ENCODE measurements around the gene MACROD2.

Gene MACROD2

DNA sequence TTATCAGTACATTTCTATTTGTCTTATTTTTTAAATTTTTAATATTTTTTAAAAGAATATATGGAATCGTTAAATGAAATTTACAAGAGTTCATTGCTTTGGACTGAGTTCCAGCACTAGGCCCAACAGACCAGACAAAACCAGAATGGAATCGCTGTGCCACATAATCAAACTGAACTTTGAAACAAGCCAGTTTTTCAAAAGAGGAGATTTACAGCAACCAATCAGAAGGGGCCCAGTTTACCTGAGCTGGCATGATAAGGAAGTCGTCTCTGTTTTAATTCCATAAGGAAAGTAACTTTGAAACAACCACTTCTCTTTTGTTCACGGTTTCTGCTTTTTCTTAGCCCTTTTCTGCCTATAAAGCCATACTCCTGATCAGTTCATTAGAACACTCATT is 635.7 kb downstream of the MACROD2 start:
- Histone ChIP-seq H3K9me3 (ENCODE audit: control insufficient read depth in 2 of 2, low read length in 2 of 2) (no peaks in the 10 kb centered on the region), H3K4me1 (ENCODE audit: control insufficient read depth, insufficient read depth, low read length) (no peaks in the 10 kb centered on the region), H3K27ac (ENCODE audit: low read length) (no peak overlapping the region), H3K9ac (ENCODE audit: low read length in 2 of 2) (no peak overlapping the region), H3K27me3 (ENCODE audit: control insufficient read depth in 1 of 2, insufficient read depth in 2 of 2, low read length in 2 of 2) (no peaks in the 10 kb centered on the region), H3K4me3 (ENCODE audit: low read length in 2 of 2) (no peak overlapping the region), H3K36me3 (ENCODE audit: control insufficient read depth in 2 of 2, insufficient read depth in 2 of 2, low read length in 2 of 2) (no peaks in the 10 kb centered on the region)

DNA sequence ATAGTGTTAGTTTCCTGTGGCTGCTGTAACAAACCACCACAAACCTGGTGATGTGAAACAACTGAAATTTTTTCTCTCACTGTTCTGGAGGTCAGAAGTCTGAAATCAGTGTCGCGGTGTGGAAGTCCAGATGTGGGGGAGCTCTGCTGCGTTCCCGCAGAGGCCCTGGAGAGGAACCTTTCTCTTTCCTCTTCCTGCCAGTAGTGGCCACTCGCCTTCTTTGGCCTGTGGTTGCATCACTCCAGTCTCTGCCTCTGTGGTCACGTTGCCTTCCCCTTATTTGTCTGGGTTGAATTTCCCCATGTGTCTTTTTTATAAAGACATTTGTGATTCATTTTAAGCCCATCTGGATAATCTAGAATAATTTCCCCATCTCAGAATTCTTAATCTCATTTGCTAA is 637.6 kb downstream of the MACROD2 start:
- no peaks in the 10 kb centered on the region for H3K9me3 ChIP-seq (ENCODE audit: control insufficient read depth in 2 of 2, low read length in 2 of 2)
- no peaks in the 10 kb centered on the region for H3K27me3 ChIP-seq (ENCODE audit: control insufficient read depth in 1 of 2, insufficient read depth in 2 of 2, low read length in 2 of 2)
- H3K4me1 ChIP-seq (ENCODE audit: control insufficient read depth, insufficient read depth, low read length), result no peaks in the 10 kb centered on the region
- no peaks in the 10 kb centered on the region for H3K36me3 ChIP-seq (ENCODE audit: control insufficient read depth in 2 of 2, insufficient read depth in 2 of 2, low read length in 2 of 2)
- no peak overlapping the region for H3K9ac ChIP-seq (ENCODE audit: low read length in 2 of 2)
- H3K4me3 ChIP-seq (ENCODE audit: low read length in 2 of 2), result no peak overlapping the region
- H3K27ac ChIP-seq (ENCODE audit: low read length), result no peak overlapping the region

GRCh38 chr20:14633507-14633906 is 638.2 kb downstream of the MACROD2 start:
- H3K27ac ChIP-seq (ENCODE audit: low read length), result no peak overlapping the region
- no peaks in the 10 kb centered on the region for H3K4me1 ChIP-seq (ENCODE audit: control insufficient read depth, insufficient read depth, low read length)
- H3K4me3 ChIP-seq (ENCODE audit: low read length in 2 of 2), result no peak overlapping the region
- H3K9me3 ChIP-seq (ENCODE audit: control insufficient read depth in 2 of 2, low read length in 2 of 2), result no peaks in the 10 kb centered on the region
- no peaks in the 10 kb centered on the region for H3K27me3 ChIP-seq (ENCODE audit: control insufficient read depth in 1 of 2, insufficient read depth in 2 of 2, low read length in 2 of 2)
- H3K36me3 ChIP-seq (ENCODE audit: control insufficient read depth in 2 of 2, insufficient read depth in 2 of 2, low read length in 2 of 2), result no peaks in the 10 kb centered on the region
- H3K9ac ChIP-seq (ENCODE audit: low read length in 2 of 2), result no peak overlapping the region

DNA sequence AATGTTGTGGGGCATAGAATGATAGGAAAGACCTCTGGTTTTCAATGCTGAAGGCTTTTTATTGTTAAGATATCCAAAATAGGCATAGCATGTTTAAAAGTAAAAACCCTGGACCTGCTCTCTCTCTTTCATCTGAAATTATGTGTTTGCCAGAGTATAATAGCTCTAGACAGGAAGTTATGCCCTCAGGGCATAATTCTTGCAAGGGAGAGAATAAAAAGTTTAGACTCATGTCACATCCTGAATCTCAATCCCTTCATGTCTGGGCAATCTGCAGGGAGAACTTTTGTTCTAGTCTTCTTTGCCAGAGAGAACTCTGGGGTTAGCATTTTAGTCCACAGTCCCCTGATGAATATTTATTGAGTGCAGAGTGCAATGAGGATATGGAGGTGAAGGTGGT is 639.3 kb downstream of the MACROD2 start:
- H3K4me3 ChIP-seq (ENCODE audit: low read length in 2 of 2), result no peak overlapping the region
- no peaks in the 10 kb centered on the region for H3K9me3 ChIP-seq (ENCODE audit: control insufficient read depth in 2 of 2, low read length in 2 of 2)
- no peak overlapping the region for H3K27ac ChIP-seq (ENCODE audit: low read length)
- H3K9ac ChIP-seq (ENCODE audit: low read length in 2 of 2), result no peak overlapping the region
- no peaks in the 10 kb centered on the region for H3K4me1 ChIP-seq (ENCODE audit: control insufficient read depth, insufficient read depth, low read length)
- no peaks in the 10 kb centered on the region for H3K27me3 ChIP-seq (ENCODE audit: control insufficient read depth in 1 of 2, insufficient read depth in 2 of 2, low read length in 2 of 2)
- H3K36me3 ChIP-seq (ENCODE audit: control insufficient read depth in 2 of 2, insufficient read depth in 2 of 2, low read length in 2 of 2), result no peaks in the 10 kb centered on the region

- Histone ChIP-seq H3K9ac (ENCODE audit: low read length in 2 of 2) (no peak overlapping the region), H3K9me3 (ENCODE audit: control insufficient read depth in 2 of 2, low read length in 2 of 2) (peaks cover 0 to 3% of the 10 kb centered on the region in 2 donors), H3K4me1 (ENCODE audit: control insufficient read depth, insufficient read depth, low read length) (no peaks in the 10 kb centered on the region), H3K36me3 (ENCODE audit: control insufficient read depth in 2 of 2, insufficient read depth in 2 of 2, low read length in 2 of 2) (no peaks in the 10 kb centered on the region), H3K27me3 (ENCODE audit: control insufficient read depth in 1 of 2, insufficient read depth in 2 of 2, low read length in 2 of 2) (no peaks in the 10 kb centered on the region), H3K4me3 (ENCODE audit: low read length in 2 of 2) (no peak overlapping the region), H3K27ac (ENCODE audit: low read length) (no peak overlapping the region)
Measured at GRCh38 chr20:14637441-14637840, 642.1 kb downstream of the MACROD2 start.

DNA sequence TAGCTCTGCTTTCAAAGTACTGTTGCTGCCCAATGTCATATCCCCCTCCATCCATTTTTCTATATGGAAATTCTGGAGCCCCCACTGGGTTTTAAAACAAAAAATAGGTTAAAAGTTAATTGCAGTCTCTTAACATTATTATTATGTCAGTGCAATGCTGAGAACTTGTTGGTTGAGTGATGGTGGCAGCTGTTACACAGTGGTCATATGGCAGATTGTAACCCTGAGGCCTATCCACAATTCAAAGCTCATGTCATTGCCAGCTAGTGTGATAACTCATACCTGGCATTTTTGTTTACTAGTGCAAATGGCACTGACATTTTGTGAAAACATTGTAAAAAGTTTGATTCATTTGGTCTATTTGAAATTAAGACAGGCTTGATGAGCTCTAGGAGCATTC is 647.8 kb downstream of the MACROD2 start:
- peaks cover 0 to 3% of the 10 kb centered on the region in 2 donors for H3K9me3 ChIP-seq (ENCODE audit: control insufficient read depth in 2 of 2, low read length in 2 of 2)
- no peaks in the 10 kb centered on the region for H3K4me1 ChIP-seq (ENCODE audit: control insufficient read depth, insufficient read depth, low read length)
- H3K36me3 ChIP-seq (ENCODE audit: control insufficient read depth in 2 of 2, insufficient read depth in 2 of 2, low read length in 2 of 2), result no peaks in the 10 kb centered on the region
- H3K4me3 ChIP-seq (ENCODE audit: low read length in 2 of 2), result no peak overlapping the region
- H3K9ac ChIP-seq (ENCODE audit: low read length in 2 of 2), result no peak overlapping the region
- no peak overlapping the region for H3K27ac ChIP-seq (ENCODE audit: low read length)
- no peaks in the 10 kb centered on the region for H3K27me3 ChIP-seq (ENCODE audit: control insufficient read depth in 1 of 2, insufficient read depth in 2 of 2, low read length in 2 of 2)

- H3K27ac ChIP-seq (ENCODE audit: low read length), result no peak overlapping the region
- peaks cover 0 to 3% of the 10 kb centered on the region in 2 donors for H3K9me3 ChIP-seq (ENCODE audit: control insufficient read depth in 2 of 2, low read length in 2 of 2)
- no peak overlapping the region for H3K4me3 ChIP-seq (ENCODE audit: low read length in 2 of 2)
- no peaks in the 10 kb centered on the region for H3K36me3 ChIP-seq (ENCODE audit: control insufficient read depth in 2 of 2, insufficient read depth in 2 of 2, low read length in 2 of 2)
- H3K27me3 ChIP-seq (ENCODE audit: control insufficient read depth in 1 of 2, insufficient read depth in 2 of 2, low read length in 2 of 2), result no peaks in the 10 kb centered on the region
- H3K4me1 ChIP-seq (ENCODE audit: control insufficient read depth, insufficient read depth, low read length), result no peaks in the 10 kb centered on the region
- no peak overlapping the region for H3K9ac ChIP-seq (ENCODE audit: low read length in 2 of 2)
Measured at GRCh38 chr20:14643556-14643955, 648.2 kb downstream of the MACROD2 start.

GRCh38 chr20:14644306-14645097 is 649.2 kb downstream of the MACROD2 start:
- Histone ChIP-seq H3K4me3 (ENCODE audit: low read length in 2 of 2) (no peak overlapping the region), H3K9ac (ENCODE audit: low read length in 2 of 2) (no peak overlapping the region), H3K36me3 (ENCODE audit: control insufficient read depth in 2 of 2, insufficient read depth in 2 of 2, low read length in 2 of 2) (no peaks in the 10 kb centered on the region), H3K27me3 (ENCODE audit: control insufficient read depth in 1 of 2, insufficient read depth in 2 of 2, low read length in 2 of 2) (no peaks in the 10 kb centered on the region), H3K4me1 (ENCODE audit: control insufficient read depth, insufficient read depth, low read length) (no peaks in the 10 kb centered on the region), H3K27ac (ENCODE audit: low read length) (no peak overlapping the region), H3K9me3 (ENCODE audit: control insufficient read depth in 2 of 2, low read length in 2 of 2) (peaks cover 0 to 3% of the 10 kb centered on the region in 2 donors)

GRCh38 chr20:14647016-14647415 is 651.7 kb downstream of the MACROD2 start:
- H3K27ac ChIP-seq (ENCODE audit: low read length), result no peak overlapping the region
- H3K4me1 ChIP-seq (ENCODE audit: control insufficient read depth, insufficient read depth, low read length), result no peaks in the 10 kb centered on the region
- no peaks in the 10 kb centered on the region for H3K27me3 ChIP-seq (ENCODE audit: control insufficient read depth in 1 of 2, insufficient read depth in 2 of 2, low read length in 2 of 2)
- no peak overlapping the region for H3K9ac ChIP-seq (ENCODE audit: low read length in 2 of 2)
- no peaks in the 10 kb centered on the region for H3K36me3 ChIP-seq (ENCODE audit: control insufficient read depth in 2 of 2, insufficient read depth in 2 of 2, low read length in 2 of 2)
- H3K9me3 ChIP-seq (ENCODE audit: control insufficient read depth in 2 of 2, low read length in 2 of 2), result no peaks in the 10 kb centered on the region
- H3K4me3 ChIP-seq (ENCODE audit: low read length in 2 of 2), result no peak overlapping the region

DNA sequence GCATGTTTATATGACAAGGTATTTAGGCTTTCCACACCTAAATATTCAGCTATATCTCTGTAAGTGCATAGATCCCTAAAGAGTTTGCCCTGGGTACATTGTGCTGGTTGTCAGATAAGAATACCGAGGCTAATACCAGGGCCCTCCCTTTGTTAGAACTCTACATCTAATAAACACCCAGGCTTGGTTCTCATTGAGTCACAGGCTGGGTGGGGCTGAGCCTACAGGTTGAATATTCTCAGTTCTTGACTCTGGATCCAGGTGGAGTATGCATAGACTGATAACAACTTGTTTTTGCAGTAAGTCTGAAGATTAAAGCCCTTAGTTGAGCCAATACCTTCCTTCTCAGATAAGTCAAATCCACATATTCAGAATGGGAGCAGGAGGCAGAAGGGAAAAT is 654.3 kb downstream of the MACROD2 start:
- Histone ChIP-seq H3K27ac (ENCODE audit: low read length) (no peak overlapping the region), H3K4me1 (ENCODE audit: control insufficient read depth, insufficient read depth, low read length) (no peaks in the 10 kb centered on the region), H3K9me3 (ENCODE audit: control insufficient read depth in 2 of 2, low read length in 2 of 2) (no peaks in the 10 kb centered on the region), H3K9ac (ENCODE audit: low read length in 2 of 2) (no peak overlapping the region), H3K4me3 (ENCODE audit: low read length in 2 of 2) (no peak overlapping the region), H3K36me3 (ENCODE audit: control insufficient read depth in 2 of 2, insufficient read depth in 2 of 2, low read length in 2 of 2) (no peaks in the 10 kb centered on the region), H3K27me3 (ENCODE audit: control insufficient read depth in 1 of 2, insufficient read depth in 2 of 2, low read length in 2 of 2) (no peaks in the 10 kb centered on the region)

DNA sequence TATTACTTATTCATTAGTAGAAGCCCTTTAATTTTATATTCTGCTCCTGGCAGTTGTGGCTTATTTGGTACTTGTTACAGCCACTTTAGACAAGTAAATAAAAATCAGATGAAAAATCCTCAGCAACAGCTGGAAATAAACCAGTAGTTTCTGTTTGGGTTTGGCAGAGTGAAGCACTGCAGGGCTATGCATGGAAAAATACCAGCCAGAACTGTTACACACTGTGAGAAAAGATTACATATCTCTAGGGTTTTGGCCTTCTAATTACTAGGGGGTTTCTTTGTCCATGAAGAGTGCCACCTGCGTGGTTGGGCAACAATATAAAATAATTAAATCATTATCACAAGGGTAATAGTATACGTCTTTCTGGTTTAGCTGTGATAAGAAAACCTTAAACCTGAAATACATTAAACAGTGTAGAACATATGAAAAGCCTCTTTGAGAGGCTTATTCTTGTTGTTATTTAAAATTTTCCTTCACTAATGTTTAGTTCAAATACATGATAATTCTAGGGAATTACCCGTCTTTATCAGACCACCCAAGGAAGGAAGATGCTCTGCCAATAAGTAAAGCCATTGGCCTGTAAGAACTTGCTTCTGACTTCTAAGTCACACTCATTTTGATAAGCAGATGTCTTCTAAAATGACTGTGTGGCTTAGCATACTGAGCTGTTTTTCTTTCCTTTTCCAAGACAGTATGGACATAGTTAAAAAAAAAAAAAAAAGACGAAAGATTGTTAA is 662.1 kb downstream of the MACROD2 start:
- H3K4me3 ChIP-seq (ENCODE audit: low read length in 2 of 2), result no peak overlapping the region
- H3K27me3 ChIP-seq (ENCODE audit: control insufficient read depth in 1 of 2, insufficient read depth in 2 of 2, low read length in 2 of 2), result no peaks in the 10 kb centered on the region
- H3K27ac ChIP-seq (ENCODE audit: low read length), result no peak overlapping the region
- H3K9me3 ChIP-seq (ENCODE audit: control insufficient read depth in 2 of 2, low read length in 2 of 2), result no peaks in the 10 kb centered on the region
- no peaks in the 10 kb centered on the region for H3K4me1 ChIP-seq (ENCODE audit: control insufficient read depth, insufficient read depth, low read length)
- H3K9ac ChIP-seq (ENCODE audit: low read length in 2 of 2), result no peak overlapping the region
- no peaks in the 10 kb centered on the region for H3K36me3 ChIP-seq (ENCODE audit: control insufficient read depth in 2 of 2, insufficient read depth in 2 of 2, low read length in 2 of 2)
